Activated CD4-positive, alpha-beta T cell treated with anti-CD3 and anti-CD28 coated beads for 1 hour (primary cell): Measurements from ENCODE around the gene RPL26.
A peak's percentile ranks its signal among the peaks of the same experiment; 100 is the strongest.
"Not testable (repeated sequence)": the region's sequence is repeated elsewhere in the genome, so short reads cannot be mapped to it uniquely, and the experiment has no call there.

Experiments used
- DNase-seq: peaks from one replicate; pipeline ENCODE4 v3.0.0-alpha.2; 2020

Gene RPL26

DNA sequence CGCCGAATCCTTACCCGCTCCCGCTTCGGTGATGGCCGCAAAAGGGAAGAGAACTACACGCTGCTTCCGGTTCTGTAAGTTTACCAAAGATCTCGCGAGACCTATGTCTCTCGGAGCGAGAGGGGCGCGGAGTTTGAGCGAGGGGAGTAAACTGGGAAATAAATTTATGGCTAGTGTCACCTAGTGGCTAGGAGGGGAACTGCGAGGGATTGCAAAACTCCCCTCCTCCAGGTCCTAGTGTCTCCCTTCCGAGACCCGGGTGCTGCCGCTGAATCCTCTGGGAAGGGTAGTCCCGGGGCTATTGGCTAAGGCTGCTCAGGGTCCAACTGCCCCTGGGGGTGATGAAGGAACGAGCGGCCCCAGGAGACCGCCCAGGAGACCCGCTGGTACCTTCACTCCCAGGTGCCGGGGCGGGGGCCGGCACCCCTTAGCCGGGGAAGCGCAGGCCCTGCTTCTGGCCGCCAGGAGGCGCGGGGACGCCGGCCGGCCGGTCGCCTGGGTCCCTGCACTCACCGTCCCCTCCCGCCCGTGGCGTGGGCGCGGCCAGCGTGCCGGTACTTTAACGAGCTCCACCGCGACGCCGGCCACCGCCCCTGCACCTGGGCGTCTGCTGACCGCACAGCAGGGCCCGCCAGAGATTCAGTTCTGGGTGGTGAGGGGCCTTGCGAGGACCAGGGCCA, at the start of gene RPL26:
Gene RPL26, minus strand, starts transcription at position 51 of the 680 bp plus-strand sequence. CDS start 883 bp downstream, outside the sequence.
- DNase-seq, result peak; percentile 90

DNA sequence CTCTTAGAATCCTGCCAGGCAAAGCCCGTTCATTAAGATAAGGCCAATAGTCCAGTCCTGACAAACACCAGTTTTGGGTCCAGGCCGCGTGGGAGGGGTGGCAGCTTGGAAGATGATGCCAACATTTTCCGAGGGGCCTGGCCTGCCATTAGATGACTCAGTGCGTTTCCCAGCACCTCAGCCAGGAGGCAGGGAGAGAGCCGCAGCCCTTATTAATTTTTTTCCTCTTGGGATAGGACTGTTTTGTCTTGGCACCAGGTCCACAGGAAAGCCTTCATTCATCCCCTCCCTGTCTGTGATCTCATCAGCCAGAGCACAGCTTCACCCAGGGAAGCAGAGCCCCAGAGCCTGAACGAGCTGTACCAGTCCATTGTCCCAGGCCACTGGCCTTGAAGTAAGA, 48.0 kb upstream of the RPL26 start:
- DNase-seq, result no peak

DNA sequence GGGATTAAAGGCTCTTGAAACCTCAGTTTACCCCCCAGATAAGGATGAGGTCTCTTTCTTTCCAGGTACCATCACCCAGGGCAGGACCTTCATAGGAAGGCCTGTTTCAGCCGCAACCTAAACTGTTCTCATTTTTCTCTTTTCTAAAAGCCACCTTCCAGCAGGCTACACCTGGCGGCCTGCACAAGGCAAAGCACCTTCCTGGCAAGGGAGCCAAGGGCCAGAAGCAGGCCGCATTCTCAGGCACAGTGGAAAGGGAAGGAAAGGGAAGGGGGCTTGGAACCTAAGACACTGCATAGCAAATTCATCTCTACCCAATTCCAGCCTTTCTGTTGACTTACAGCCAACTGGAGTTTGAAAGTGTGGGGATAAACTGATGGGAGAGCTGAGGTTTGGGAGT, 43.8 kb upstream of the RPL26 start:
- DNase-seq, result no peak

DNA sequence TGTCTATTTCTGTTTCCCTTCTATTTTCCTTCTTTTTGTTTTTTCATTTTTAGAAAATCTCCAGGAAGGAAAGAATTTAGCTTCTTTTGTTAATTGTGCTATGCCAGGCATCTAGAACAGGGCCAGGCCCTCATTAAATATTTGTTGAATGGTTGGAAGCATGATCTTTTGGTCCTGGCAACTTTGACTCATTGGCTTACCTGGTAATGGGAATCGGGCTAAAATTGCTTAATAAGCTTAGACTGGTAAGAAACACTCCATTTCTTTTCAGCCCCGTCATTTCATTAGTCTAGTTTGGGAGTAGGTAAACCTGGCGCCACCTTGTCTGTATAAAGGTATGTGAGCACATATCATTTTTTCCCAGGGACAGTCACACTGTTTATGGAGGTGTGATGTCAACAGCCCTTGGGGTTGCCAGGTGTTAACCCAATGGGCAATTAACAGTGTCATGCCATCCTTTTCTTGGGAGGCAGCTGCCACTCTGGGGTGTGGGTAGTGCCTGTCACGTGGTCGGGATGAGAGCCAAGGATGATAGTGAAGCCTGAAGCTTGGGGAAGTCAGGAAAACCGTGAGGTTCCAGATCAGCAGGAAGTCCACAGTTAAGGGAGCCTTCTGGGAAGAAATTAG, 43.2 kb upstream of the RPL26 start:
- no peak for DNase-seq

GRCh38 chr17:8421571-8421970, 38.6 kb upstream of the RPL26 start:
- DNase-seq, result no peak

- no peak for DNase-seq
These were observed 37.3 kb upstream of the RPL26 start for GRCh38 chr17:8420041-8420934.

- DNase-seq, result no peak
These were observed 36.3 kb upstream of the RPL26 start for GRCh38 chr17:8419305-8419704.

DNA sequence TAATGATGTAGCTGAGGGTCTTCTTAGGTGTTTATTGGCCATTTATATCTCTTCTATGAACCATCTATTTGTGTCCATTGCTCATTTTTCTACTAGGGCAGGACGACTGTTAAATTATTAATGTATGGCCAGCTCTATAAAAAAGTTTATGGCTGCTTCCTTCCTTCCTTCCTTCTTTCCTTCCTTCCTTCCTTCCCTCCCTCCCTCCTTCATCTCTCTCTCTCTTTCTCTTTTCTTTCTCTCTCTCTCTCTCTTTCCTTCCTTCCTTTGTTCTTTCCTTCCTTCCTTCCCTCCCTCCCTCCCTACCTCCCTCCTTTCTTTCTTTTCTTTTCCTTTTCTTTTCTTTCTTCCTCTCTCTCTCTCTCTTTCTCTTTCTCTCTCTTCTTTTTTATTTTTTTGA, 35.5 kb upstream of the RPL26 start:
- no peak for DNase-seq

DNA sequence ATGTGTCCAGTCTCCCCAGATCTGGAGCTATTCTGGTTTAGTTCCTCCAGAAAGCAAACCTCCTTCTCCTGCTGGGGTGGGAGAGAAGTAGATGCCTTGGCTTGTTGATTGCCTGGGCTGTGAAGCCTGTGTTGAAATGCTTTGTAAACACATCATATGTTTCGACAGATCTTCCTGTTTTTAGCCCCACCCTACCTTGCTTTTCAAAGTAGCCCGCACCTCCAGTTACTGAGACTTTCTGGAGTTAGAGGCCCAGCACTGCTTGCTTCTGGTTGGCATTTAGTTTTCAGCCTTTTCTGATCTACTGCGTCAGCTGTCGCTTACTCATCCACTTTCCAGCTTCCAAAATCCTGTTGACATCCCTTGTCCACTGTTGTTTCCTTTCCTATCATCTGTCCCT, 34.8 kb upstream of the RPL26 start:
- no peak for DNase-seq

DNA sequence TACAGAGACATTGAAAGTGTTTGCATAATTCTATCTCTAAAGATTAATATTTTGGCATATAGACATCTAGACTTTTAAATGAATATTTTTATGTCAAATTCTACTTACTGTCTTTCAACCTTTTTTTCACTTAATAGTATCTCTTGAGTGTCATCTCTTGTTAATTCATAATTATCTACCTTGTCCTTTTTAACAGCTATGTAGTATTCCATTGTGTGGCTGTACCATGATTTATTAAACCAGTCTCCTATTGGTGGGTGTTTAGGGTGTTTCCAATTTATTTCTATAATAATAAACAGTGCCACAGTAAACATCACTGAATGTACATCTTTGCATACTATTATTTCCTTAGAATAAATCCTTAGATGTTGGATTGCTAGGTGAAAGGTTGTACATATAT, 30.9 kb upstream of the RPL26 start:
- no peak for DNase-seq

- no peak for DNase-seq
These were observed 30.3 kb upstream of the RPL26 start for GRCh38 chr17:8413328-8413727.

- DNase-seq, result no peak
These were observed 29.1 kb upstream of the RPL26 start for GRCh38 chr17:8412089-8412488.

DNA sequence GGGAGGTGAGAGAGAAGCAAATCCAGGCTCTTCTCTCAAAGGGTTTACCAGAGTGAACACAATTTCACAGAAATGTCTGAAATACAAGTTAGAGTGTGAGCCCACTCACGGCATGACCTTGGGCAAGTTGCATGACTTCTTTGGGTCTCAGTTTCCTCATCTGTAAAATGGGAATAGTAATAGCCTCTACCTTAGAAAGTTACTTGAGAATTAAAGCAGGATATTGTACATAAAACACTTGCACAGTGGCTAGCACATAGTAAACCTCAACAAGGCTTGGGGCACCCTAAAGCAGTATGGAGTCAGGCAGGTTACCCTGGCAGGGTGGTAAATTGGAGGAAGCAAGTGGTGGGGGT, 27.9 kb upstream of the RPL26 start:
- DNase-seq, result no peak

- DNase-seq, result peak; percentile 67
These were observed 27.2 kb upstream of the RPL26 start for GRCh38 chr17:8409966-8410882.

- DNase-seq, result no peak
These were observed 25.4 kb upstream of the RPL26 start for GRCh38 chr17:8408371-8408770.

DNA sequence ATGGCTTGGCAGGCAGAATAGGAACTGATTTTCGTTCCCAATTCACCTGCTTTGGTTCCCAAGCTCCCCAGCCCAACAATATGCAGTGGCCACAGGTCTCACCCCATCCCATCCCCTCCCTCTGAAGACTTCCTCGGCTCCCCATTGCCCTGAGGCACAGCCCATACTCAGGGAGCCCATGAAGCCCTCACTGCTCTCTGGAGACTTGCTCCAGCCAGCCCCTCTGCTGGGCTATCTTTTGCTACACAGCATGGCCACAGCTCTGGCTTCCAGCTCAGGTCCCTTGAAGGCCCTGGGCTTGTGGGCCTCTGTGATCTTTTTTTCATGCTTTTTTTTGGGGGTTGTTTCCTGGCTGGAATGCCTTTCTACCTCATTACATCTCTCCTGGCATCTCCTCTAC, 23.2 kb upstream of the RPL26 start:
- DNase-seq, result no peak

DNA sequence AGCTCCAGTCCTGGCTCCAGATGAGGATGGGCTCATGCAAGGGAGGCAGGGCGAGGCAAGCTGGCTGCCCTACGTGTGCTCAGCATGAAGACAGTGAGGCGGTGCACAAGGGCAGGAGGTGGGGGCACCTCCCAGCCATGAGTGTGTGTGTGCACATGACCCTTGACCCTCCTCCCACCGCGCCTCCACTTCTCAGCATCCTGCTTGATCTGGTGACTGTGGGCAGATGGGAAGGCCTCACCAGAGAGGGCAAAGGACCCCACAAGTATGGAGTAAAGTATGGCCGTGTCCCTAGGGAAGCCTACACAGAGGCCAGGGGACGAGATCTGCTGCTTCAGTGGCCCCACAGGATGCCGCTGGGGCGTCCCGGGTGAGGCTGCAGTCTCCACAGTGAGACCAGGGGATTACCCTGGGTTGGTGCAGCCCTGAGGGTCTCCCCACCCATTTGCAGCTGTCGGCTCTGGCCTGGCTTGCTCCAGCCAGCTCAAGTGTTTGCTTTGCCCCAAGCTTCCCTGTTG, 22.6 kb upstream of the RPL26 start:
- DNase-seq, result no peak

DNA sequence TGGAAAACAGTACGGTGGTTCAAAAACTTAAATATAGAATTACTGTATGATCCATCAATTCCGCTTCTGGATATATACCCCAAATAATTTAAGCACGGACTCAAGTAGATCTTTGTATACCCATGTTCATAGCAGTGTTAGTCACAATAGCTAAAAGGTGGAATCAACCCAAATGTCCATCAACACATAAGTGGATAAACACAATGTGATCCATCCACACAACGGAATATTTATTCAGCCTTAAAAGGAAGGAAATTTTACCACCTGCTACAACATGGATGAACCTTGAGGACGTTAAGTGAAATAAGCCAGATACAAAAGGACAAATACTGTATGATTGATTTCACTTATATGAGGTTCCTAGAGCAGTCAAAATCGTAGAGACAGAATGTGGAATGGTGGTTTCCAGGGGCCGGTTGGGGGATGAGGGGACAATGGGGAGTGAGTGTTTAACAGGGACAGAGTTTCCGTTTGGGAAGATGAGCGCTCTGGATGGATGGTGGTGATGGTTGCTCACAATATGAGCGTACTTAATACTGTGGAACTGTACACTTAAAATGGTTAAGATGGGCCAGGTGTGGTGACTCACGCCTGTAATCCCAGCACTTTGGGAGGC, 20.0 kb upstream of the RPL26 start:
- no peak for DNase-seq

DNA sequence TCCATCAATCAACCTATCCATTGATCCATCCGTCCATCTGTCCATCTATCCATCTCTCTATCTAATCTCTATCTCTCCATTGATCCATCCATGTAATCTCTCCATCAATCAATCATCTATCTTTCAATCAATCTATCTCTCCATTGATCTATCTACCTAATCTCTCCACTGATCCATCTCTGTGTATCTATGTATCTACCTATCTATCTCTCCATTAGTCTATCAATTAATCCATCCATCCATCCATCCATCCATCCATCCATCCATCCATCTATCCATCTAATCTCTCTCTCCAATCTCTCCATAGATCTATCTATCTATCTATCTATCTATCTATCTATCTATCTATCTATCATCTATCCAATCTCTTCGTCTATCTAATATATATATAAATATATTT, 18.1 kb upstream of the RPL26 start:
- DNase-seq, result no peak

DNA sequence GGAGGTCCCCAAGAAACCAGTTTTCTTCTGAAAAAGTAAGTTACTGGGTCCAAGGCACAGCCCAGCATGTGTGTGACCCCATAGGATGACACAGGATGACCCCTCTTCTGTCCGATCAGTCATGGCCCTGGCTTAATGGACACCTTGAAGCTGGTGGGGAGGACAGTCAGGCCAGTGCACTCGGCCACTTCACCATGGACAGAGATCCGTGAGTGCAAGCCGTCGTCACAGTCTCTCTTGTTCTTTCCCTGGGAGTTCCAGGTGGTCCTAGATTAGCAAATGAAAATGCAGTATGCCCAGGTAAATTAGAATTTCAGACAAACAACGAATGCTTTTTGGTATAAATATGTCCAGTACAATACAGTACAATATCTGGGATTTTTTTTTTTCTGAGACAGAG, 16.0 kb upstream of the RPL26 start:
- DNase-seq, result no peak

- no peak for DNase-seq
These were observed 14.6 kb upstream of the RPL26 start, which contains the start of gene RNF222 for GRCh38 chr17:8397636-8398035. RNF222 (minus strand) TSS chr17:8397827; CDS start chr17:8393461, 4,366 bp downstream.

DNA sequence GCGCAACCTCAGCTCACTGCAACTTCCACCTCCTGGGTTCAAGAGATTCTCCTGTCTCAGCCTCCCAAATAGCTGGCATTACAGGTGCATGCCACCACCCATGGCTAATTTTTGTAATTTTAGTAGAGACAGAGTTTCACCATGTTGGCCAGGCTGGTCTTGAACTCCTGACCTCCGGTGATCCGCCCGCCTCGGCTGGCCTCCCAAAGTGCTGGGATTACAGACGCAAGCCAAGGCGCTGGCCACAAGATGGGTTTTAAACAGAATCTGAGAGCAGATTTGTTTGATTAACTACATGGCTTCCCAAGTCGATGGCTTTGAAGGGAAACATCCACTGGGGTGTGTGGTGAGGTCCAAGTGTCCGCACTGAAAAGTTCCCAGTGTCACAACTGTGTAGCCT, 11.5 kb upstream of the RPL26 start:
- DNase-seq, result not testable (repeated sequence)
